T1000 (cell line): Measurements from ENCODE around the gene MS4A18.
"Not testable (repeated sequence)": the region's sequence is repeated elsewhere in the genome, so short reads cannot be mapped to it uniquely, and the experiment has no call there.

ENCODE experiments used
- DNase-seq: peaks from one replicate; lab custom pipeline; 2025; ENCODE audit warnings: mixed read lengths; lab: John Stamatoyannopoulos, UW

Gene MS4A18

GRCh38 chr11:60739114-60739513 is 14.6 kb downstream of the MS4A18 start:
- no peak for DNase-seq

GRCh38 chr11:60740573-60740972 is 16.1 kb downstream of the MS4A18 start:
- DNase-seq: no peak

- no peak for DNase-seq
Observed at GRCh38 chr11:60741421-60741820, 16.9 kb downstream of the MS4A18 start.

- no peak for DNase-seq
Observed at GRCh38 chr11:60743058-60743457, 18.5 kb downstream of the MS4A18 start.

GRCh38 chr11:60744114-60744513 is 19.6 kb downstream of the MS4A18 start:
- DNase-seq: no peak

- DNase-seq: no peak
Observed at GRCh38 chr11:60747359-60747873, 22.9 kb downstream of the MS4A18 start.

GRCh38 chr11:60748225-60748624 is 23.7 kb downstream of the MS4A18 start:
- DNase-seq: no peak

GRCh38 chr11:60748821-60749220 is 24.3 kb downstream of the MS4A18 start:
- no peak for DNase-seq

GRCh38 chr11:60750911-60751310 is 26.4 kb downstream of the MS4A18 start:
- no peak for DNase-seq

GRCh38 chr11:60753309-60753708 is 28.8 kb downstream of the MS4A18 start:
- no peak for DNase-seq

- no peak for DNase-seq
Observed at GRCh38 chr11:60754887-60755286, 30.4 kb downstream of the MS4A18 start.

- DNase-seq: no peak
Observed at GRCh38 chr11:60756307-60757032, 31.9 kb downstream of the MS4A18 start, which contains the start of gene MS4A15. Gene MS4A15, plus strand, starts transcription at chr11:60756867. Its CDS starts 6,867 bp downstream, at chr11:60763734.

GRCh38 chr11:60757231-60757800 is 32.8 kb downstream of the MS4A18 start:
- no peak for DNase-seq

GRCh38 chr11:60758671-60759070 is 34.2 kb downstream of the MS4A18 start:
- not testable (repeated sequence) for DNase-seq

- DNase-seq: not testable (repeated sequence)
Observed at GRCh38 chr11:60759438-60760225, 35.1 kb downstream of the MS4A18 start.

- no peak for DNase-seq
Observed at GRCh38 chr11:60761436-60762190, 37.1 kb downstream of the MS4A18 start.

- no peak for DNase-seq
Observed at GRCh38 chr11:60762851-60763691, 38.6 kb downstream of the MS4A18 start.

- DNase-seq: no peak
Observed at GRCh38 chr11:60763692-60764369, 39.3 kb downstream of the MS4A18 start.

- DNase-seq: no peak
Observed at GRCh38 chr11:60764879-60765278, 40.4 kb downstream of the MS4A18 start.

GRCh38 chr11:60765355-60765754 is 40.8 kb downstream of the MS4A18 start:
- DNase-seq: no peak
